Bladder microvascular endothelial cell (primary cell): ENCODE measurements around the gene PRCD. TPM values are rescaled to one million over a fixed set of nuclear protein-coding genes. Genes with fewer than 3 reads are reported as not detected.

Experiments
- total RNA-seq: library from RNA; depleted of rRNA; stranded (reverse); fragments of >200 nt; gene quantifications from 2 replicates; pipeline ENCODE4 v1.2.3, GENCODE V29; 2014

The PRCD gene
- total RNA-seq: 0.38 and 0.49 TPM in 2 replicates

GRCh38 chr17:76539631-76540271 lies at the start of gene PRCD:
Gene PRCD, plus strand, starts transcription at chr17:76540044. Its CDS starts 98 bp downstream, at chr17:76540142.

GRCh38 chr17:76501018-76501826 lies 38.6 kb upstream of the PRCD start, which contains the start of gene RHBDF2:
Gene RHBDF2, minus strand, starts transcription at chr17:76501423. Its CDS starts 19,899 bp downstream, at chr17:76481524.

GRCh38 chr17:76537578-76538280 lies 2.1 kb upstream of the PRCD start, which contains the start of gene CYGB:
Gene CYGB, minus strand, starts transcription at chr17:76537709. Its CDS starts 167 bp downstream, at chr17:76537542.

GRCh38 chr17:76585649-76586593 lies 46.1 kb downstream of the PRCD start, which contains the start of gene ST6GALNAC2:
Gene ST6GALNAC2, minus strand, starts transcription at chr17:76585860. Its CDS starts 52 bp downstream, at chr17:76585808.

Other genes starting within 250 kb of the PRCD start
- 3.1 and 10.4 TPM in 2 replicates for gene QRICH2, start 231.8 kb upstream of the PRCD start, total RNA-seq
- 60.5 and 129 TPM in 2 replicates for gene PRPSAP1, start 186.1 kb upstream of the PRCD start, total RNA-seq
- gene SPHK1, start 155.4 kb upstream of the PRCD start, total RNA-seq: 52.5 and 142 TPM in 2 replicates
- gene UBE2O, start 86.9 kb upstream of the PRCD start, total RNA-seq: 14.7 and 51.5 TPM in 2 replicates
- gene AANAT, start 72.4 kb upstream of the PRCD start, total RNA-seq: not detected in 2 replicates
- 14.9 and 50.5 TPM in 2 replicates for gene RHBDF2, start 38.6 kb upstream of the PRCD start, total RNA-seq
- 3.3 and 4.4 TPM in 2 replicates for gene CYGB, start 2.3 kb upstream of the PRCD start, total RNA-seq
- gene ST6GALNAC2, start 45.8 kb downstream of the PRCD start, total RNA-seq: 0.82 and 3.6 TPM in 2 replicates
- not detected in 2 replicates for gene ST6GALNAC1, start 103.7 kb downstream of the PRCD start, total RNA-seq
- gene MXRA7, start 170.9 kb downstream of the PRCD start, total RNA-seq: 86.6 and 156 TPM in 2 replicates
- 17.2 and 21.5 TPM in 2 replicates for gene JMJD6, start 186.6 kb downstream of the PRCD start, total RNA-seq
- gene METTL23, start 186.8 kb downstream of the PRCD start, total RNA-seq: 13.6 and 16.9 TPM in 2 replicates
- gene SRSF2, start 197.3 kb downstream of the PRCD start, total RNA-seq: 152 and 230 TPM in 2 replicates
- gene MFSD11, start 198.1 kb downstream of the PRCD start, total RNA-seq: 19.3 and 31.5 TPM in 2 replicates